ENCODE data around the gene FTH1.

Gene FTH1

DNA sequence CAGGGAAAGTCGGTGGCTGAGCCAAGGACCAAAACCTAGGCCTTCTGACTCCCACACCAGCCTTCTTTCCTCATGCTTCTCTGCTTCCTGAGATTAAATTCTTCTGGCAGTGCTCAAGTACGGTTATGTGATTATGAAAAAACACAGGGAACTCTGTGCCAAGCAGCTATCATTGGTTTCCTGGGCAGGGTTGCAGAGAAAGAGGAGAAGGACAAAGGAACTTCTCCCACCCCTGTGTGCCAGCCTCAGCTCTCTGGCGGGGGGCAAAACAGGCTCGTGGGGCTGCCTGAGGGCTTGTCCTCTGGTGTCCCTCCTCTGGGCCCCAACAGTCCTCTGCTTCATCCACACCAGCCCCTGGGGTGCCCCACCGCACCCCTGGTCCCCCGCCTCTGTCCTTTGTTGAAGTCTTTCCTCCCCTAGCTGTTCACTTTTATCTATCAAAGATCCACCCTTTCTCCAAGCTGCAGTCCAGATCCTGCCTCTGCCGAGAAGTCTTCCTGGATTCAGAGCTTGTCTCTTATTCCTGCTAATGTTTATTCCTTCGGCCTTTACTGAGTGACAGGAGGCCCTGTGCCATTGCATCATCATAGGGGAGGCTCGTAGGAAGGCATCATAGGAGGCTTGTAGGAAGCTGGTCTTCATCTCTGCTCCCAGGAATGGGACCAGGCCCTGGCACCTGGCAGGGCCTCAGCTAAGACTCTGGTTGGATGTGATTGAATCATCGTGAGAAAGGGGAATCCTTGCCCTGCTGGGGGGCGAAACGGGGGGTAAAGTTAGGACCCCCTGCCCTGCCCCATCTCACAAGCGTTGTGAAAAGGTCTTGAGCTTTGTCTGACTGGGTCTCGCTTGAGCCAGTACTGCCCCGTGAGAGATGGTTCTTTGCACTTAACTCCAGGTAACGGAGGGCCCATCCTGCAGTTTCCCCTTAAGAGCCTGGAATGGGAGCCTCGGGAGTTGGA, 11.5 kb upstream of the FTH1 start:
- no peak for DNase-seq

DNA sequence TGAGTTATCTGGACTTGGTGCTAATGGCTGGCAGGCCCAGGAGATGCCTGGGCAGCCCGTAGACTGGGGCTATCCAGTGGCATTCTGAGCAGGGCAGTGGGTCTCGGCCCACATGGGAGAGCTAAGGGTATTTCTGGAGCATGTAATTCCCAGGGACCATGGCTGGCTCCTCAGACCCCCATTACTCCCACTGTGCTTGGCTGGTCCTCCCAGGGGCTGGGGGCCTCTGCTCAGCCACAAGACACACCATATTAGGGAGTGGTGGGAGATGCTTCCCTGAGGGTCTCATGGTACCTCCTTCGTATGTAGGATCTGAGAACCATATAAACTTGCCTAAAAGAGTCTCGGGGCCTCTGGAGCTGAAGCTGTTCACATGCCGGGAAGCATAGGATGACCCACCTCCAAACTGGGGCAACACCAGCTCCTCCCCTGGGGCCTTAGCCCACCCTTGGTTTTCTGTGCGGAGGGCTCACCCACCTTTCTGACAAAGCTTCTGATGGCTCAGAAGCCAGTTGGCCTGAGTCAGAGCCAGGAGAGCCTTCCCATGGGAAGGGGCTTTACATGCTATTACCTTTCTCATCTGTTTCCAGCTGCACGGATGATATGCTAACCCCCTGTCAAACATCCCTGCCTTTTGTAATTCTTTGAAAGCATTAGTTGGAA, 9.5 kb upstream of the FTH1 start:
- no peak for DNase-seq

DNA sequence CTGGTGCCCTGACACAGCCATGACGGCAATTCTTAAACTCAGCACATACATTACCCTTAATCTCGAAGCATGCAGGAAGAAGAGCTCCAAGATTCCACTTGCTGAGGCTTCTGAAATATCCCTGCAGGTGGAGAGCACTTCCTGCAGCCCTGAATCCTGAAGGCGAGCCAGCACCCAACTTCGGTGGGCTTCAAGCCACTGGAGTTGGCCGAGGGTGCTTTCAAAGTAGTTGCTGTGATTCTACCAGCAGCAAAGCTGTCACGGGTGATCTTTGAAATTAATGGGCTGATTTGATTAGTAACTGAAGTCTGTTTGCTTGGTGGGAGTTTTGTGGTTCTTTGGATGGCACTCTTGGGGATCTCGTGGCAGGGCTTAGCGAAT, 9.0 kb upstream of the FTH1 start:
- DNase-seq = no peak

DNA sequence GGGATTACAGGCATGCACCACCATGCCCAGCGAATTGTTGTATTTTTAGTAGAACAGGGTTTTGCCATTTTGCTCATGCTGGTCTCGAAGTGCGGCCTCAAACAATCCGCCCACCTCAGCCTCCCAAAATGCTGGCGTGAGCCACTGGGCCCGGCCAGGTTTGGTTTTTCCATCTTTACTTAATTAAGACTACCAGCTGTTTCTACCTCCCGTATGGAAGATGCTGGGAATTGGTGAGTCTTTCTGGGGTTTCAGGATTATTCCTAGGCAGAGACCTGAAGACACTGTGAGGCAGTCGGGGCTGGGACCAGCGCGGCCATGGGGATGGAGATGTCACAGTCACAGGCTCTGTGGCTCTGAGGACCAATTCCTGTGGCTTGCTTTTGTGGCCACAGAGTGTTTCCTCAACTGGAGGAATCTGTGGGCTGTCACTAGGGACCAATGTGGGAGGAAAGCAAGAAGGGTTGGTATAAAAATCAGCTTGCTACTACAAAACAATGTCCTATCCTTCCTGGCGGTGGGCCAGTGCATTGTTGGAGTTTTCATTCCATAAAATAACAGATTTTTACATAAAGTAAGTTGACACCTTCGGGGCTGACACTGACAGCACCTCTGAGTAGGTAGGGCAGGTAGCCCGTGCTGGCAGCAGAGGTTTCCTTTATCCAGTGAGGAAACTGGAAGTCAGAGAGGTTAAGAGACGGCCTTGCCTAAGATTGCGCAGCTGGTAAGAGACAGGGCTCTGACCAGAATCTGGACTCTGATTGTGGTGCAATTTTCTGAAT, 8.4 kb upstream of the FTH1 start:
- no peak for DNase-seq

DNA sequence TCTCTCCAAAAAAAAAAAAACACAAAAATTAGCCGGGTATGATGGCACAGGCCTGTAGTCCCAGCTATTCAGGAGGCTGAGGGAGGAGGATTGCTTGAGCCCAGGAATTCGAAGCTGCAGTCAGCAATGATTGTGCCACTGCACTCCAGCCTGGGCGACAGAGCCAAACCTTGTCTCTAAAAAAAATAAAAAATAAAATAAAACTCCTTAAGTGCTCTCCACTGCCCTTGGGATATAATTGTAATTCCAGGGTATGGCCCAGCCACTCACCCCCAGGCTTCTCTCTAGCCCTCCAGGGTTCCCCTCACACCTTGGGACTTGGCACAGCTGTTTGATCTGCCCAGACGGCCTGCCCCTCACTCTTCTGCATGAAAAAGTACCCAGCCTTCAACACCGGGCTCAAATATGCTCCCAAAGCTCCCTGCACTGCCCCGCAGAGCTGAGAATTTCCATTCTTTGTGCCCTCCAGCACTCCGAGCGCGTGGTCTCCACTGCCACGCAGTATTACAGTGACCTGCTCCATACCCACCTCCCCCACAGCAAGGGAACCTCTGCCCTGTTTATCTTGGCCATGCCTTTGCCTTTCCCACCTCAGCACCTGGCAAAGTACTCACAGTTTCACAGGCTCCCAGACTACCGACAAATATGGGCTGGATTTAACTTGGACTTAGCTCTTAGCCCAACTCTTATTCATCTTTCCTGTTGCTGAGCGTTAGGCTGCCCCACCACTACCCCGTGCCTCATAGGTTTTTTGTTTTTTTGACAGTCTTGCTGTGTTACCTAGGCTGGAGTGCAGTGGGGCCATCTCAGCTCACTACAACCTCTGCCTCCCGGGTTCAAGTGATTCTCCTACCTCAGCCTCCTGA, 7.6 kb upstream of the FTH1 start:
- DNase-seq = no peak

DNA sequence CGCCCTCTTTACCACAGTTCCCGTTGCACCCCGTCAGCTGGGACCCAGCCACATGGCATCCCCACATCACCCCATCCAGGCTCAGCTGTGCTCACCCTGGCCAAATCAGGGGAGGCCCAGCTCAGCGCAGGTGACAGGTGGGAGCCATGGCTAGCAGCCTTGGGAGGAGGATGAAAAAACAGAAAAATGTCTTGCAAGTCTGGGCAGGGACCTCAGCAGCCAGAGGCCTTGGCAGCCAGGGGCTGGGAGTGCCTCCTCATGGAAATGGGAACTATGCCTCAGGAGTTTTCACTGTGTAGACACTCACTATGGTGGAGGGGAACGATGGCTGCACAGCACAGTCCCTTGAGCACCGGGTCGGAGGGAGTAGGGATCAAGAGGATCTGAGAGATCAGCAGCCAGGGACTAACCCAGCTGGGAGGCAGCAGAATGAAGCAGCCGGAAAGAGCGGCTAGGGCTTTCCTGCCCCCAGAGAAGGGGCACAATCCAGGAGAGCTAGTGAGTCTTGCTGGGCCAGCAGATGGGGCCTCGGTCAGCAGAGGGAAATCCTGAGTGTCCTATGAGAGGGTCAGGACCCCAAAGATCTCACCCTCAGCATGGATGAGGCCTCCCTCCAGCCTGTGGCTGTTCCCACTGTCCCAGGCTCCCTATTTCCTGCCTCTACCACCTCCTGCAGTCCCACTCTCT, 6.2 kb upstream of the FTH1 start:
- DNase-seq = no peak

DNA sequence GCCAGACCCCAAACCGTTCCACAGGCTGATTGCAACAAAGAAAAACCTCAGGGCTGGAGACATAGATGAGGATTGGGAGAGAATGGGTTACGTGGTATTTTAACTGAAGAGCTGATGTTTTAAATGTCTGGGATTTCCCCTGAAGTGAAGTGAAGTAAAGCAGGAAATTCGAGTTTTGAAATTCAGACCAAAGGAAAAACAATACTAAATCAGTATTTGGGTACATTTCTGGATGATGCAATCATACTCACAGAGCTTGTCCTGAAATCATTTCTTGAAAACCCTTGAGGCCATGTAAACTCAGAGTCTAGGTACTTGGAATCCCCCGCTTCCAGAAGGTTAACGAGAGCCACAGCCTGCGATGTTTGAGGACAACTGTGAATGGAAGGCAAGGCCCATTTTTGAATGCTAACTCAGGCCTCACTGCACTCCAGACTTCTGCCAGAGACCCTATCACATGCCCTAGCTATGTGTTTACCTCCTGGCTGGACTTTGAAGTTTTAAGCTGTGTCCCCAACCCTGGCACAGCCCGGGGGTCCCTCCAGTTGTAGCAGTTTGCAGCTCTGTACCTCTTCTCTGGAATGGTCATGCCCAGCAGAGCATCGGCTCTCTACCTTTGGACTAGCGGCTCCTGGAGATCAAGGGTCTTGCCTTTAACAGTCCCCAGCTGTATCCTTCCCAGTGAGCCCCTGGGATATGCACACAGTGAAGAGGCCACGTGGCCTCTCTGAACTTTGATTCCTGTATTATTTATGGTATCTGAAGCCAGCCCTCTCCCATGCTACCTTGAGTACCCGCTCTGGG, 5.4 kb upstream of the FTH1 start:
- peak; percentile 14 to 57 for DNase-seq

DNA sequence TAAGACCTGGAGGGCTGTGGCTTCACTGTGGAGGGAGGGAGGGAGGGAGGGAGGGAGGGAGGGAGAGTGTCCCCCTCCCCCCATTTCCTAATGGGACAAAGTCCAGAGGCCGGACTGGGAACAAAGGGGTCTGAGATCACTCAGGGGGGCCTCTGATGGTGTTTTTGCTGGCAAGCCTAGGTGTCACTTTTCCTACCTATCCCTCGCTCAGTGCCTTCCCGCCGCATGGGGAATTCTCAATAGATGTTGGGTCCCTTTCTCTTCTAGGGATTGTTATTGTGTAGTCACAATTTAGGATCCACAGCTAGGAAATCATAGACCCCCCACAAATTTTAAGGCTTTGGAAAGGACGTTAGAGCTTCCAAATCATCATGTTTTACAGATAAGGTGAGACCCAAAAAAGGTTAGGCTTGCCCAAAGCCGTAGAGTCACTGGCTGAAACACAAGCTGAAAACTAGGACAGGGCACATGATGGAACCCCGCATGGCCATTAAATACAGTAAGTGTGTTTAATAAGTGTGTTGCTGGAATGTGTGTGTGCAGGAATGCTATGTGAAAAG, 4.8 kb upstream of the FTH1 start:
- no peak for DNase-seq

DNA sequence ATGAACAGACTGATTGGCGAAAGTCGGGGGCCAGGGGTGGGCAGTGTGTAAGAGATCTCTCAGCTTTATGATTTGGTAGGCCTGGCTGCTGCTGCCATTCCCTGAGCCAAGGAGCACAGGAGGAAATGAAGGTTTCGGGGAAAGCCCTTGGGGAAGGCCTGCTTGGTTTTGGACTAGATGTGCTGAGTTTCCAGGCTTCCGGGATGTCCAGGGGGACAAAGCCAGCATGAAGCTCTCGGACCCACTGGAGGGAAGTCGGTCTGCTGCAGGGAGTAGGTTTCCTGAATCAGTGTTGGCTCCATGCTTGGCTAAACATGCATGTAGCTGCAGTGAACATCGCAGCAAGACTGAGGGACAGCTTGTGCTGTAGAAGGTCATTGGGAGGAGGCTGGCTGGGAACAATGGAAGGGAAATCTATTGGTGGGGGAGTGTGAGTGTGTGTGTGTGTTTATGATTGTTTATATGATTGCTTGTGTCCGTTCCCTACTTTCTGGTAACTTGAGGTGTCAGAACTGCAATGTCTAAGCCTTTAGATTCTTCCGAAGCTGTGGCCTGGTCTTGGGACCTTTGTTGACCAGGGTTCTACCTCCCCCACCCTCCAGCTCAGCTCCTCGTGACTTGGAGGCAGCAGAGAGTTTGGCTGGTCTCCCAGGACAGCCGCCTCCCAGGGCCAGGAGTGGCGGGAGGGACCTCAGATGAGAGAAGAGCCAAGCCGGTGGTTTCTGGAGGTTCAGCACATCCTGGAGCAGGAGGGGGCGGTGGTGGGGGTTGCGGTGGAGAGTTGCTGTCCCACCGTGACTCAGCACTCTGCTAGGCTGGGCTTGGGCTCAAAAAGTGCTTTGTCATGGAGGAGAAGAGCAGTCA, 4.0 kb upstream of the FTH1 start:
- DNase-seq = peak; percentile 54 to 87

DNA sequence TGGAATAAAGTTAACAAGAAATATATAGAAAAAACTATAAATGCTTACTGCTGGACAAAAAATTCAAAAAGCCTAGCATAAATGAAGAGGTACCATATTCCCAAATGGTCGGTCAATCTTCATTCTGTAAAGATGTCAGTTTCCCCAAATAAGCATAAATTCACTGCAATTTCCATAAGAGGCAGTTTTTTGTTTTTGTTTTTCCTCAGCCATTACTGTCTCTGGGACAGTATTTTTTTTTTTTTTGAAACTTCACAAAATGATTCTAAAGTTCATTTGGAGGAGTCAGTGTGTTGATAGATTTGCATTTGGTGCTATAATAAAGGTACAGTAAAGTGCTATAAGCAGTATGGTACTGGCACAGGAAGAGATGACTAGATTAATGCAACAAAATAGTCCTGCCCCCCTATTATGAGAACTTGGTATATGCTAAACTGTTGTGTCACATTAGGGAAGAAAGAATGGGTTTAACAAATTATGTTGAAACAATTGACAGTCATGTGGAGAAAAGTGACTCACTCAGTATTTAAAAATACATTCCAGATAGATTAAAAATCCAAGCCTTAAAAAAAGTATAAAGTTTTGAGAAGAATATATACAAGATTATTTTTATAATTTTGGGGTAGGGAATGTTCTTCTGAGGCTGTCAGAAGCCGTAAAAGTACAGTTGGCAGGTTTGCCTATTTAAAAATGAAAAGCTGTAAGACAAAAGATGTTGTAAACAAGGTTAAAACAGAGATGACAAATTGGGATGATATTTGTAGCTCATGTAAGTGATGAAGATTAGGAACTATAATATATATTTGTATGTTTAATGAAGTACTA, 2.6 kb upstream of the FTH1 start:
- DNase-seq = no peak

DNA sequence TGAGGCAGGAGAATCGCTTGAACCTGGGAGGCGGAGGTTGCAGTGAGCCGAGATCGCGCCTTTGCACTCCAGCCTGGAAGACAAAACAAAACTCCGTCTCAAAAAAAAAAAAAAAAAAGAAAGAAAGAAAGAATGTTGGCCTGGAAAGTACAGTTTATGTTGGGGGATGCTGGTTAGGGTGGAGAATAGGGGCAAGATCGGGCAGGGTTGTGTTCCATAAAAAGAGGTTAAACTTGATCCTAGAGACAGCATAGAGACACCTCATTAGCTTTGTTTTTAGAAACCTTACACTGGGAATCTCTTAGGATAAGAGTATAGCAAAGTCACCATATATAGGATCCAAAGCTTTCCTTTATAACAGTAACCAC, 1.9 kb upstream of the FTH1 start:
- no peak for DNase-seq

DNA sequence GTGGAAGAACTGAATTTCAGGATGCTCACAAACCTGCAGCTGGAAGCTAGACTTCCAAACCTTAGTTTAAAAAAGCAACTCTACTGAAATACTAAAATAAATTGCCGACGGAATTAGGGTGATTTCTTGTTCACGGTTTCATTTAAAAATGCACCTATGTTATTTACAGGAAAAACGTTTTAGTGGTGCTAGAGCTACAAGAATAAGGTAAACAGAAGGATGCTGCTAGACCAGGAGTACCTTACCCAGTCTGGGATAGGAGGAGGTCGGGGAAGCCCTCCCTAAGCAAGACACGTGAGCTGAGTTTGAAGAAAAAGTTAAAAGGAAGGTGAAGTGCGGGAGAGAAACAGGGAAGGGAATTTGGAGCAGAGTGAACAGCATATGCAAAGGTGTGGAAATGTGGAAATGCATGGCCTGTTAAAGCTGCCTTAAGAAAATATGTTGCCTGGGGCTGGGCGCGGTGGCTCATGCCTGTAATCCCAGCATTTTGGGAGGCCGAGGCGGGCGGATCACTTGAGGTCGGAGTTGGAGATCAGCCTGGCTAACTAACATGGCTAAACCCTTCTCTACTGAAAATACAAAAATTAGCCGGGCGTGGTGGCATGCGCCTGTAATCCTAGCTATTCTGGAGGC, 1.4 kb upstream of the FTH1 start:
- DNase-seq = no peak

DNA sequence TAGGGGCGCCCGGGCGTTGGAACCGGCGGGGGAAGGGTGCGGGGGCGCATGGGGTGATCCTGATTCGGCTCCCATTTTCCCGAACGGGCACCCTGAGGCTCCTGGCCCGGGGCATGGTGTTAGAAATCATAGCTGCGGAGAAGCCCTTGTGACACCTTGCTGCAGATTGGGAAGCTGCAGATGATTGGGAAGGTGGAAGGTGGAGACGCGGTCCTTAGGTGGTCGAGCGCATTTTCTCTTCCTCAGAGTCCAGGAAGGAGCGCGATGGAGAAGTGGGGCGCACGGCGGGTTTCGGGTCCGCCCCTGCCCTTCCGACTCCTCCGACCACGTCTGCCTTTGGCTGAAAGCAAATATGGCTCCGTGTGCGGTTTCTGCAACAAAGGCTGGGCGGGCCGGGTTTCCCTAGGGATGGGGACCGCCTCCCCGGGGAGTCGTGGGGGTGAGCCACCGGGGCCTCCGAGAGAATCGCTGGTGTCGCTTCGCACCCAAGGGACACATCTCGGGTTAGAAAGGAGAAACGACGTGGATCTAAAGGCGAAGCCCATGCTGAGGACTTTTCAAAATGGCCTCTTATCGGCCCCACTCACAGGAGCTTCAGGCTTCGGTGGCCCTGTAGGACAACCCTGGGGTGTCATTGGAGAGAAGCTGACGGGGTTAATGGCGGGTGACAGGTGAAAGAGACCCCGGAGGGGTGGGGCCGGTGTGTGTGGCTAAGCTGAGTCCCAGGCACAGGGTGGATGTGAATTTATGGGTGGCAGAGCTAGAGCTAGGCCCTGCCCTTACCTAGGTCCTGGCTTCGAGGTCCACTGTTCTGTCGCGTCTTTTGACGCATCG, 707 bp upstream of the FTH1 start:
- DNase-seq = peak; percentile 47 to 50

DNA sequence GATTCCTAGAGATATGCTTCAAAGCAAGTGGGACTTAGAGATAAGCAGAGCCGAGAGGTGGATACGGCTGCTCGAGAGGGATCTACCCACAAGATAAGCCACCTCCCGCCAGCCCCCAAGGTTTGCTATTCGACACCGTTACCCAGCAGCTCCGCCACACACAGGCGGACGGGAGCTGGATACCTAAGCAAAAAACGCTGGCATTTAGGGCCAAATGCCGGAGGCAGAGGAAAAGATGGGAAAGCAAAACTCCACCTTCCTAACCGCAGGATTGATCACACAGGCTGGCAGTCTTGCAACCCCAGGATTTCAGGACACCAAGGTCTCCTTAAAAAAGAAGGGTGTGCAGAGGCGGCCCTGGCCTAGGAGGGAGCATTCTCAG, 709 bp downstream of the FTH1 start:
- peak; percentile 35 to 57 for DNase-seq

DNA sequence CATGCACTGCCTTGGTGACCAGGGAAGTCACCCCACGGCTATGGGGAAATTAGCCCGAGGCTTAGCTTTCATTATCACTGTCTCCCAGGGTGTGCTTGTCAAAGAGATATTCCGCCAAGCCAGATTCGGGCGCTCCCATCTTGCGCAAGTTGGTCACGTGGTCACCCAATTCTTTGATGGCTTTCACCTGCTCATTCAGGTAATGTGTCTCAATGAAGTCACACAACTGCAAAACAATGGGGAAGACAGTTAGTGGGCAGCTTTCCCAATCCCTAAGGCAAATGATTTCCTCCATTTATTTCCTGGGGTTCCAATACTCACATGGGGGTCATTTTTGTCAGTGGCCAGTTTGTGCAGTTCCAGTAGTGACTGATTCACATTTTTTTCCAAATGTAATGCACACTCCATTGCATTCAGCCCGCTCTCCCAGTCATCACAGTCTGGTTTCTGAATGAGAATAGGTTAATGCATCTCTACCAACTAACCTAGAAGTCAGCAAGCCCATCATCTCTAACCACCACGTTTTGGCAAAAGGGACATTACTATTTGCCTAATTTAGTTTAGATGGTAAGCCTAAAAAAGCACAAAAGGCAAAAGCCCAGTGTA, 2.7 kb downstream of the FTH1 start:
- peak; percentile 31 to 32 for DNase-seq

DNA sequence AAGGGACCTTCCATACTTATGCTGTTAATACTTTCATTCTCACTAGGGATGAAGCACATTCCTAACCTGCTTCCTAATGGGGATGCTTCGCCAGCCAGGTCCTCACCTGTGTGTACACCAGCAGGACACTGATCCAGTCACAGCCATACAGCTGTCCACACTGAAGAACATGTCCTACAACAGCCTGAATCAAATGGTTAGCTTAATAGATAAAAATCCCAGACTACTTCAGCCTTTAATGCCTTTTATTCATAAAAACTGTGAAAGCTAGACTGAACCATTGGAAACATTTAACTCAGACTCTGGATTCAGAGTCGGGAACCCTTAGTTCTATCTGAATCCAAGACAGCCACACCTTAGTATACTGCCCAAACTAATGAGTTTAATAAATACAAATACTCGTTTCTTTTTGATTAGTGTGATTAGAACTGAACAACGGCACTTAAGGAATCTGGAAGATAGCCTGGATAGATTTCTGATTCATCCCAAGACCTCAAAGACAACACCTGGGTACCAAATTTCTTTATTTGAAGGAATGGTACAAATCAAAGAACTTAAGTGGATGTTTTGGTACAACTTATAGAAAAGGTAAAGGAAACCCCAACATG, 3.3 kb downstream of the FTH1 start:
- DNase-seq = peak; percentile 39 to 50

Measured in CD4-positive, alpha-beta T cell treated with Interferon alpha-2 for 1 hour (primary cell).